Esophagus squamous epithelium (tissue), 4 donors: ENCODE data around the gene CASK.

Experiments
- POLR2A ChIP-seq, 4 donors: fragments of 450-650 bp; IDR thresholded peaks; one replicate each; pipeline ENCODE4 v1.6.1; 2017; ENCODE audit warnings: antibody characterized with exemption in 4 of 4, mild to moderate bottlenecking in 4 of 4, moderate library complexity in 3 of 4
- TF ChIP-seq, protein P1 (sequence below), 6 experiments: fragments of 450-650 bp in 4 of 6; fragments of 200-600 bp in 2 of 6; sonication (generic) in 2 of 6; IDR thresholded peaks; one replicate each; pipeline ENCODE4 v1.5.1; 2016 to 2019; ENCODE audit warnings: antibody characterized with exemption in 6 of 6, mild to moderate bottlenecking in 4 of 6, moderate library complexity in 4 of 6

DNA sequence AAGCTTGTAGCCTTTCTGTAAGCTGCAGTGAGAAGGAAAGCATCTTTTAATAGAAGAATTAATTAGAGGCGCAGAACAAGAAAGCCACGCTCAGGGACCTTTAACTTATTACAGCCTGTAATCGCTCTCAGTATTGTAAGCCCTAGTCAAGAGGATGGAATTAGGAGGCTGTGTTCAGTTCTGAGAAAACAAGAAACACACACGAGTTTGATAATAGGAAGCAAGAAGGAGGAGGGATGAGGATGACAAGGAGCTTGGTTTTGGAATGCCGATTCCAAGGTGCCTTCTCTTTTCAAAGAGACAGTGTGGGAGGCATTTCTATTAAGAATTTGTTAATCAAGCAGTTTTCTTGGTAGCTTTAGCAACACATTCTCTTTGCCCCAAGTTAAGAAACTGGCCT, 406.9 kb downstream of the CASK start:
- TF ChIP-seq, protein P1, sequence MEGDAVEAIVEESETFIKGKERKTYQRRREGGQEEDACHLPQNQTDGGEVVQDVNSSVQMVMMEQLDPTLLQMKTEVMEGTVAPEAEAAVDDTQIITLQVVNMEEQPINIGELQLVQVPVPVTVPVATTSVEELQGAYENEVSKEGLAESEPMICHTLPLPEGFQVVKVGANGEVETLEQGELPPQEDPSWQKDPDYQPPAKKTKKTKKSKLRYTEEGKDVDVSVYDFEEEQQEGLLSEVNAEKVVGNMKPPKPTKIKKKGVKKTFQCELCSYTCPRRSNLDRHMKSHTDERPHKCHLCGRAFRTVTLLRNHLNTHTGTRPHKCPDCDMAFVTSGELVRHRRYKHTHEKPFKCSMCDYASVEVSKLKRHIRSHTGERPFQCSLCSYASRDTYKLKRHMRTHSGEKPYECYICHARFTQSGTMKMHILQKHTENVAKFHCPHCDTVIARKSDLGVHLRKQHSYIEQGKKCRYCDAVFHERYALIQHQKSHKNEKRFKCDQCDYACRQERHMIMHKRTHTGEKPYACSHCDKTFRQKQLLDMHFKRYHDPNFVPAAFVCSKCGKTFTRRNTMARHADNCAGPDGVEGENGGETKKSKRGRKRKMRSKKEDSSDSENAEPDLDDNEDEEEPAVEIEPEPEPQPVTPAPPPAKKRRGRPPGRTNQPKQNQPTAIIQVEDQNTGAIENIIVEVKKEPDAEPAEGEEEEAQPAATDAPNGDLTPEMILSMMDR (IDR thresholded peaks at IDR 0.05) = no peak
- TF ChIP-seq POLR2A (IDR thresholded peaks at IDR 0.05) = no peak
